GM13976 (cell line): Measurements from ENCODE around the gene ARHGAP18.

Source experiments
- DNase-seq: peaks from one replicate; pipeline ENCODE4 v3.0.0; 2012; ENCODE audit warnings: low spot score
- in situ Hi-C: fragments of 300-500 bp; cut with MboI; formaldehyde crosslinking; loops from one replicate; pipeline ENCODE4 v1.12.0; 2022; ENCODE audit warnings: low sequenced_read_pairs, mixed read lengths, inconsistent platforms; ENCODE audit not compliant: unreplicated experiment
- TF ChIP-seq, protein P1 (sequence below): IDR thresholded peaks from 2 replicates; pipeline ENCODE4 v1.5.1; 2012; ENCODE audit warnings: borderline replicate concordance, mild to moderate bottlenecking; ENCODE audit not compliant: insufficient read depth; ENCODE audit errors: extremely low read depth, missing control alignments, control extremely low read depth

ARHGAP18 gene

DNA sequence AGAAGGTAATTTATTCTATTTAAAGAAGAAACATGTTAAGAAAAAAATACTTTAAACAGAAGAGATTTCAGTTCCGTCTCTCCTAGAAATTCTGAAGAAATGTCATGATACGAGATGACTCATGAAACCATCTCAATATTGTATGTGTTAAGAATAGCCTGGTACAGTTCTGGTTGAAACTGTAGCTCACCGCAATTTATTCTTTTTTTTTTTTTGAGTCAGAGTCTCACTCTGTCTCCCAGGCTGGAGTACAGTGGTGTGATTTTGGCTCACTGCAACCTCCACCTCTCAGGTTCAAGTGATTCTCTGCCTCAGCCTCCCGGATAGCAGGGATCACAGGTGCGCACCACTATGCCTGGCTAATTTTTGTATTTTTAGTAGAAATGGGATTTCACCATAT lies 103.3 kb downstream of the ARHGAP18 start:
- in situ Hi-C loops: loop anchor here (25.0 kb wide), 1 partner anchor 406 kb away; the partner anchor contains the start of gene L3MBTL3
- no peak for DNase-seq
- TF ChIP-seq, protein P1, sequence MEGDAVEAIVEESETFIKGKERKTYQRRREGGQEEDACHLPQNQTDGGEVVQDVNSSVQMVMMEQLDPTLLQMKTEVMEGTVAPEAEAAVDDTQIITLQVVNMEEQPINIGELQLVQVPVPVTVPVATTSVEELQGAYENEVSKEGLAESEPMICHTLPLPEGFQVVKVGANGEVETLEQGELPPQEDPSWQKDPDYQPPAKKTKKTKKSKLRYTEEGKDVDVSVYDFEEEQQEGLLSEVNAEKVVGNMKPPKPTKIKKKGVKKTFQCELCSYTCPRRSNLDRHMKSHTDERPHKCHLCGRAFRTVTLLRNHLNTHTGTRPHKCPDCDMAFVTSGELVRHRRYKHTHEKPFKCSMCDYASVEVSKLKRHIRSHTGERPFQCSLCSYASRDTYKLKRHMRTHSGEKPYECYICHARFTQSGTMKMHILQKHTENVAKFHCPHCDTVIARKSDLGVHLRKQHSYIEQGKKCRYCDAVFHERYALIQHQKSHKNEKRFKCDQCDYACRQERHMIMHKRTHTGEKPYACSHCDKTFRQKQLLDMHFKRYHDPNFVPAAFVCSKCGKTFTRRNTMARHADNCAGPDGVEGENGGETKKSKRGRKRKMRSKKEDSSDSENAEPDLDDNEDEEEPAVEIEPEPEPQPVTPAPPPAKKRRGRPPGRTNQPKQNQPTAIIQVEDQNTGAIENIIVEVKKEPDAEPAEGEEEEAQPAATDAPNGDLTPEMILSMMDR: no peak

DNA sequence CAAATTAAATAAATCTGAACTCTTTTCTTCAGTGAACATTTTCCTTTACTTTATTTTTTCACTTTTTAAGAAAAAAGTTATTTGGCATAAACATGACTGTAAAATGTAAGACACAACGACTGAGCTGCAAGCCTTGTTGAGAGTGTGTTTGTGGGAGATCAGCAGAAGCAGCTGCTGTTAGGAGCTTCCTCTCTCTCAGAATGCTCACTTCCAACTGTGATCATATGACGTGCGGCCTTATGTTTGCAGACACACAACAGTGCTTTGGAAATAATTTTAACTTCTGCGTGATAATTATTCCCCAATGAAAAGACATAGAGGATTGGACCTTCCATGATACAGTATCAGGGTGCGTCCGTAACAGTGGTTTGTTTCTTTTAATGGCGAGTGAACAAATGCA lies 104.0 kb downstream of the ARHGAP18 start:
- TF ChIP-seq, protein P1: no peak
- in situ Hi-C loops: loop anchor here (25.0 kb wide), 1 partner anchor 406 kb away; the partner anchor contains the start of gene L3MBTL3
- no peak for DNase-seq

- in situ Hi-C loops: loop anchor here (25.0 kb wide), 1 partner anchor 407 kb away; the partner anchor contains the start of gene L3MBTL3
- TF ChIP-seq, protein P1: no peak
- DNase-seq: no peak
Measured at GRCh38 chr6:129605095-129605494, 104.9 kb downstream of the ARHGAP18 start.

DNA sequence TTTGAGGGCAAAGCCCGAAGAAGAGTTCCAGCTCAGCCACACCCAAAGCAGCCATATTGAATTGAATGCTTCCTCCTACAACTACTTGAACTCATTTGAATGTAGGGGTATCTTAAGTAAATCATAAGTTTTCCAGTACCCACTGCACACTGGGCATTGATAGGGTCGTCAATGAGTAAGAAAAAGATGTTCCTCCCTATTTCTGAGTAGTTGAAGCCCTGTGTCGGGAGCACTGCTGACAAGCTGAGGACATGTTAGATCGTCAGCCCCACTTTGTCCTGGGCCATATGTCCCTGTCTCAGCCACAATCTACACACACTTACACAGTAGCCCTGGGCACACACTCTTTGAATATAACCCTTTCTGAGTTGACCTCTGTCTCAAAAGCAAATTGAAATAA lies 105.7 kb downstream of the ARHGAP18 start:
- in situ Hi-C loops: loop anchor here (25.0 kb wide), 1 partner anchor 408 kb away; the partner anchor contains the start of gene L3MBTL3
- DNase-seq: no peak
- TF ChIP-seq, protein P1: no peak

DNA sequence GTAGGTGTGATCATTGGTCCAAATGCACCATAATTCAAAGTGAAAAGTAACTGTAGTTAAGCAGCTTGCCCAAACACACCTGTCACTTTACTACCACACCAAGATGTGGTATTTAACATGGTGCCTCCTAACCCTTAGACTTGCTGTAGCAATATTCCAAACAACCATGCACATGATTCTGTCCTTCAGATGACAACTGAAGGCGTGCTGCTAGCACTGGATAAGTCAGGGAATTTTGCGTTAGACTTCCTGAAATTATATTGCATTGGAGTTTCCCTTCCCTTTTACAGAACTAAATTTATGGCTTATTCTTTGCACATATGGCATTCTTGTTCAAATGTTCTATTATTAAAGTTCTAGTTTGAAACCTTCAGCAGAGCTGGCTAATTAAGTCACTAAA lies 106.2 kb downstream of the ARHGAP18 start:
- TF ChIP-seq, protein P1: no peak
- in situ Hi-C loops: loop anchor here (25.0 kb wide), 1 partner anchor 409 kb away; the partner anchor contains the start of gene L3MBTL3

DNA sequence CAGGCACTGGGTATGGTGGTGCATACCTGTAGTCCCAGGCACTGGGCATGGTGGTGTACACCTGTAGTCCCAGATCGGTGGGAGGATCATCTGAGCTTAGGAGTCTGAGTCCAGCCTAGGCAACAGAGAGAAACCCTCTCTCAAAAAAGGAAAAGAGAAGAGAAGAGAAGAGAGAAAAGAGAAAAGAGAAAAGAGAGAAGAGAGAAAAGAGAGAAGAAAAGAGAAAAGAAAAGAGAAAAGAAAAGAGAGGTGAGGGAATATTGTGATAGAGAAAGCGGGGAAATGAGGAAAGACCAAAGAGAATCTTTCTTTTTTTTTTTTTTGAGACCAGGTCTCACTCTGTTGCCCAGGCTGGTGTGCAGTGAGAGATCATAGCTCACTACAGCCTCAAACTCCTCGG lies 108.7 kb downstream of the ARHGAP18 start:
- in situ Hi-C loops: loop anchor here (25.0 kb wide), 1 partner anchor 411 kb away; the partner anchor contains the start of gene L3MBTL3
- TF ChIP-seq, protein P1: no peak
- DNase-seq: no peak

More for the DNA sequence above, 106.2 kb downstream of the ARHGAP18 start:
- no peak for DNase-seq
